Measurements from ENCODE around the gene OR51S1.

DNA sequence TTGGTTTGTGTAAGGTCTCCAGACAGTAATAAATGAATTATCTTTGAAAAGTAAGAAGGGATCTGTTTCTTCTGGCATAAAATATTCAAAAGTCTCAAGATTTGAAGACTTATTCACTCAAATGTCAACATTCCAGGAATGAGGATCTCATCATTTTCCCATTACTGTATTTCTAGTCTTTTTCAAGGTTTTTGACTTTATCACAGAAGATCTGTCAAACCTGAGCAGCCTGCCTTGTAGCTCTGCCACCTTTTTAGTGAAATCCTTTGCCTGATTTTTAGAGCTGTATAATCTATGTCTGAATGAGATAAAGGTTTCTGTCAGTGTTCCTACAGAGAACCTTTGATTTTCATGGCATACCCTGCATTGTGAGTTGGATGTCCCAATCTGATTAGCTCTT, 23.9 kb downstream of the OR51S1 start:
- no peak for TF ChIP-seq CTCF (IDR thresholded peaks at IDR 0.05; ENCODE audit: insufficient read depth, low read length)
- TF ChIP-seq, protein P1, sequence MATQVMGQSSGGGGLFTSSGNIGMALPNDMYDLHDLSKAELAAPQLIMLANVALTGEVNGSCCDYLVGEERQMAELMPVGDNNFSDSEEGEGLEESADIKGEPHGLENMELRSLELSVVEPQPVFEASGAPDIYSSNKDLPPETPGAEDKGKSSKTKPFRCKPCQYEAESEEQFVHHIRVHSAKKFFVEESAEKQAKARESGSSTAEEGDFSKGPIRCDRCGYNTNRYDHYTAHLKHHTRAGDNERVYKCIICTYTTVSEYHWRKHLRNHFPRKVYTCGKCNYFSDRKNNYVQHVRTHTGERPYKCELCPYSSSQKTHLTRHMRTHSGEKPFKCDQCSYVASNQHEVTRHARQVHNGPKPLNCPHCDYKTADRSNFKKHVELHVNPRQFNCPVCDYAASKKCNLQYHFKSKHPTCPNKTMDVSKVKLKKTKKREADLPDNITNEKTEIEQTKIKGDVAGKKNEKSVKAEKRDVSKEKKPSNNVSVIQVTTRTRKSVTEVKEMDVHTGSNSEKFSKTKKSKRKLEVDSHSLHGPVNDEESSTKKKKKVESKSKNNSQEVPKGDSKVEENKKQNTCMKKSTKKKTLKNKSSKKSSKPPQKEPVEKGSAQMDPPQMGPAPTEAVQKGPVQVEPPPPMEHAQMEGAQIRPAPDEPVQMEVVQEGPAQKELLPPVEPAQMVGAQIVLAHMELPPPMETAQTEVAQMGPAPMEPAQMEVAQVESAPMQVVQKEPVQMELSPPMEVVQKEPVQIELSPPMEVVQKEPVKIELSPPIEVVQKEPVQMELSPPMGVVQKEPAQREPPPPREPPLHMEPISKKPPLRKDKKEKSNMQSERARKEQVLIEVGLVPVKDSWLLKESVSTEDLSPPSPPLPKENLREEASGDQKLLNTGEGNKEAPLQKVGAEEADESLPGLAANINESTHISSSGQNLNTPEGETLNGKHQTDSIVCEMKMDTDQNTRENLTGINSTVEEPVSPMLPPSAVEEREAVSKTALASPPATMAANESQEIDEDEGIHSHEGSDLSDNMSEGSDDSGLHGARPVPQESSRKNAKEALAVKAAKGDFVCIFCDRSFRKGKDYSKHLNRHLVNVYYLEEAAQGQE (IDR thresholded peaks at IDR 0.05; ENCODE audit: insufficient replicate concordance, low read depth), result no peak
- TF ChIP-seq POLR2AphosphoS5 (IDR thresholded peaks at IDR 0.05; ENCODE audit: low read depth), result no peak
- TF ChIP-seq GABPA (IDR thresholded peaks at IDR 0.05; ENCODE audit: low read depth), result no peak
- TF ChIP-seq SPI1 (IDR thresholded peaks at IDR 0.05; ENCODE audit: borderline replicate concordance, low read depth), result no peak
